A549 treated with dexamethasone at 1 μM for 4 hours (cell line): ENCODE data around the gene RAET1G. TPM values are rescaled to one million over a fixed set of nuclear protein-coding genes. Genes with fewer than 3 reads are reported as not detected.

Experiments used
- total RNA-seq: library from RNA; stranded (reverse); fragments of 200-300 nt; extraction: Qiagen RNA extraction; gene quantifications from 5 replicates; pipeline ENCODE4 v1.2.3, GENCODE V29; 2022

The RAET1G gene
- total RNA-seq: 5.9 to 10.5 TPM (median 8.0 TPM) in 5 replicates

GRCh38 chr6:149922642-149923326, at the start of gene RAET1G:
TSS of gene RAET1G (minus strand) at chr6:149923121. CDS start at chr6:149923010, 111 bp downstream.

GRCh38 chr6:149963462-149964307, 40.8 kb upstream of the RAET1G start, which contains the start of gene ULBP1:
TSS of gene ULBP1 (plus strand) at chr6:149963943. CDS start at chr6:149964050, 107 bp downstream.

GRCh38 chr6:149941583-149942460, 18.9 kb upstream of the RAET1G start, which contains the start of gene ULBP2:
TSS of gene ULBP2 (plus strand) at chr6:149942014. CDS start at chr6:149942073, 59 bp downstream.

GRCh38 chr6:149897855-149898744, 24.8 kb downstream of the RAET1G start, which contains the start of gene RAET1E:
TSS of gene RAET1E (minus strand) at chr6:149898113. CDS start at chr6:149890901, 7,212 bp downstream.

Other genes starting within 250 kb of the RAET1G start
- 5.8 to 10.9 TPM (median 9.8 TPM) in 5 replicates for gene LATS1, start 205.0 kb downstream of the RAET1G start, total RNA-seq
- gene NUP43, start 176.6 kb downstream of the RAET1G start, total RNA-seq: 11.2 to 18.8 TPM (median 16.2 TPM) in 5 replicates
- 87.2 to 97.0 TPM (median 88.6 TPM) in 5 replicates for gene PCMT1, start 173.4 kb downstream of the RAET1G start, total RNA-seq
- 27.3 to 38.0 TPM (median 36.4 TPM) in 5 replicates for gene LRP11, start 58.8 kb downstream of the RAET1G start, total RNA-seq
- gene RAET1E, start 25.0 kb downstream of the RAET1G start, total RNA-seq: 1.8 to 3.1 TPM (median 2.8 TPM) in 5 replicates
- gene ULBP2, start 18.9 kb upstream of the RAET1G start, total RNA-seq: 3.5 to 4.2 TPM (median 3.8 TPM) in 5 replicates
- 0.76 to 1.4 TPM (median 1.0 TPM) in 5 replicates for gene ULBP1, start 40.8 kb upstream of the RAET1G start, total RNA-seq
- 0.15 to 0.51 TPM (median 0.41 TPM) in 5 replicates for gene RAET1L, start 102.4 kb upstream of the RAET1G start, total RNA-seq
- 2.7 to 5.5 TPM (median 5.2 TPM) in 5 replicates for gene ULBP3, start 146.0 kb upstream of the RAET1G start, total RNA-seq
- 3.1 to 3.7 TPM (median 3.5 TPM) in 5 replicates for gene PPP1R14C, start 219.9 kb upstream of the RAET1G start, total RNA-seq